Mesenchymal stem cell (in vitro differentiated cells and primary cell): ENCODE measurements around the gene TANC1.

Source experiments
- DNase-seq: peaks from one replicate; pipeline ENCODE4 v3.0.0-alpha.2; 2013
- H2AFZ ChIP-seq: one replicate; pipeline ENCODE4 v1.6.1; 2013; ENCODE audit warnings: low read depth, mild to moderate bottlenecking, control low read depth, inconsistent platforms, low read length, moderate library complexity
- H2AK5ac ChIP-seq: 2 replicates; pipeline ENCODE4 v1.6.1; 2013; ENCODE audit warnings: low read length, moderate library complexity, mild to moderate bottlenecking, inconsistent platforms; ENCODE audit not compliant: severe bottlenecking
- H2BK120ac ChIP-seq: one replicate; pipeline ENCODE4 v1.6.1; 2013; ENCODE audit warnings: low read depth, mild to moderate bottlenecking, inconsistent platforms, low read length, moderate library complexity
- H2BK12ac ChIP-seq, 2 experiments: one replicate each; pipeline ENCODE4 v1.6.1; 2013; ENCODE audit warnings: inconsistent platforms in 2 of 2, low read length in 2 of 2, mild to moderate bottlenecking in 2 of 2, moderate library complexity in 2 of 2, control low read depth in 1 of 2
- H2BK15ac ChIP-seq: one replicate; pipeline ENCODE4 v1.6.1; 2013; ENCODE audit warnings: mild to moderate bottlenecking, low read depth, inconsistent platforms; ENCODE audit not compliant: poor library complexity, severe bottlenecking
- H2BK5ac ChIP-seq: 2 replicates; pipeline ENCODE4 v1.6.1; 2013; ENCODE audit warnings: low read depth, mild to moderate bottlenecking, low read length, control low read depth, inconsistent platforms; ENCODE audit not compliant: poor library complexity, severe bottlenecking
- H3K14ac ChIP-seq, 2 experiments: one replicate each; pipeline ENCODE4 v1.6.1; 2013; ENCODE audit warnings: inconsistent platforms in 2 of 2, low read length in 2 of 2, control low read depth in 1 of 2, mild to moderate bottlenecking in 1 of 2, moderate library complexity in 1 of 2
- H3K18ac ChIP-seq, 2 experiments: one replicate each; pipeline ENCODE4 v1.6.1; 2013; ENCODE audit warnings: inconsistent platforms in 2 of 2, low read length in 2 of 2, control low read depth in 1 of 2, low read depth in 1 of 2, mild to moderate bottlenecking in 1 of 2
- H3K23ac ChIP-seq, 2 experiments: one replicate each; pipeline ENCODE4 v1.6.1; 2013; ENCODE audit warnings: inconsistent platforms in 2 of 2, low read length in 2 of 2, mild to moderate bottlenecking in 2 of 2, moderate library complexity in 2 of 2, control low read depth in 1 of 2
- H3K27ac ChIP-seq: 2 replicates; pipeline ENCODE4 v1.5.1; 2013; ENCODE audit warnings: mild to moderate bottlenecking, moderate library complexity, low read length, control low read depth, inconsistent platforms; ENCODE audit not compliant: poor library complexity, severe bottlenecking
- H3K27me3 ChIP-seq, 2 experiments: 2 replicates each; pipeline versions ENCODE4 v1.6.1 to v1.7.0; 2013; ENCODE audit warnings: low read length in 2 of 2, mild to moderate bottlenecking in 2 of 2, moderate library complexity in 2 of 2, control low read depth in 1 of 2, inconsistent platforms in 1 of 2; ENCODE audit not compliant: control insufficient read depth in 1 of 2, insufficient read depth in 1 of 2
- H3K36me3 ChIP-seq, 2 experiments: 2 replicates each; pipeline versions ENCODE4 v1.6.1 to v1.7.0; 2013; ENCODE audit warnings: low read length in 2 of 2, control low read depth in 1 of 2, inconsistent platforms in 1 of 2, low read depth in 1 of 2, mild to moderate bottlenecking in 1 of 2; ENCODE audit not compliant: insufficient read depth in 2 of 2, control insufficient read depth in 1 of 2
- H3K4ac ChIP-seq, 2 experiments: one replicate each; pipeline ENCODE4 v1.6.1; 2013; ENCODE audit warnings: inconsistent platforms in 2 of 2, low read length in 2 of 2, mild to moderate bottlenecking in 2 of 2, moderate library complexity in 2 of 2, control low read depth in 1 of 2, low read depth in 1 of 2
- H3K4me1 ChIP-seq: 2 replicates; pipeline ENCODE4 v1.6.1; 2013; ENCODE audit warnings: low read depth, low read length, control low read depth; ENCODE audit not compliant: control insufficient read depth, insufficient read depth
- H3K4me2 ChIP-seq: 2 replicates; pipeline ENCODE4 v1.6.1; 2013; ENCODE audit warnings: low read length, mild to moderate bottlenecking, inconsistent platforms; ENCODE audit not compliant: poor library complexity, severe bottlenecking
- H3K4me3 ChIP-seq, 2 experiments: 2 replicates each; pipeline versions ENCODE4 v1.5.1 to v1.7.0; 2013; ENCODE audit warnings: low read length in 2 of 2, mild to moderate bottlenecking in 2 of 2, control low read depth in 1 of 2, low read depth in 1 of 2; ENCODE audit not compliant: insufficient read depth in 1 of 2
- H3K79me1 ChIP-seq: replicated peaks from 2 replicates; pipeline ENCODE4 v1.6.1; 2013; ENCODE audit warnings: mild to moderate bottlenecking, control low read depth, low read length, inconsistent platforms; ENCODE audit not compliant: poor library complexity, severe bottlenecking
- H3K9ac ChIP-seq: 2 replicates; pipeline ENCODE4 v1.7.0; 2013; ENCODE audit warnings: mild to moderate bottlenecking, low read length, moderate library complexity
- H3K9me3 ChIP-seq: 2 replicates; pipeline ENCODE4 v1.7.0; 2013; ENCODE audit warnings: mild to moderate bottlenecking, low read length; ENCODE audit not compliant: control insufficient read depth
- H4K8ac ChIP-seq: one replicate; pipeline ENCODE4 v1.6.1; 2013; ENCODE audit warnings: inconsistent platforms, mild to moderate bottlenecking, low read length, moderate library complexity
- H4K91ac ChIP-seq: one replicate; pipeline ENCODE4 v1.6.1; 2013; ENCODE audit warnings: mild to moderate bottlenecking, low read length, inconsistent platforms
- WGBS: methylation state at CpG from one replicate; pipeline ENCODE4 v1.1.7; 2013; ENCODE audit warnings: mixed read lengths; 5-methylcytosine and 5-hydroxymethylcytosine counted together

The TANC1 gene

DNA sequence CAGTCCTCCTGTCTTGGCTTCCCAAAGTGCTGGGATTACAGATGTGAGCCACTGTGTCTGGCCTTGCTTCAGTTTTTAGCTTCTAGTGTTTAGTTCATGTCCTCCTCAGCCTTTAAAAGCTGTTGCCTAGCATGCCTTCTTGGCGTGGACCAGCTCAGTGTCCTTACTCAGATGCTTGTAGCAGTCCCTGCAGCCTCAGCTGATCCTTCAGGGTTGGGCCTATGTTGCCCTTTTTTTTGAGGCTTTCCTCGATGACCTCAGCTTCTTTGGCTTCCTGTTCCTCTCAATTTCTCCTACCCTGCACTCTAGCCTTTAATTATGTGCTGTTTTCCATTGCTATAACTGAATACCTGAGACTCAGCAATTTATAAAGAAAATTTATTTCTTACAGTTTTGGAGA is 57.7 kb downstream of the TANC1 start:
- no peak overlapping the region for H3K4me3 ChIP-seq
- H3K23ac ChIP-seq: no peak overlapping the region
- H2BK15ac ChIP-seq: no peak overlapping the region
- no peak overlapping the region for H3K4me2 ChIP-seq
- H3K9ac ChIP-seq: no peak overlapping the region
- no peak overlapping the region for H4K8ac ChIP-seq
- 76% methylated on average over 1 of the region's 2 CpGs for WGBS
- peak; percentile 32 for DNase-seq
- H2AK5ac ChIP-seq: peak overlapping the region; percentile 47
- H4K91ac ChIP-seq: no peak overlapping the region
- H3K9me3 ChIP-seq: no peaks in the 10 kb centered on the region
- H3K4ac ChIP-seq: no peak overlapping the region
- H3K27ac ChIP-seq: no peak overlapping the region
- peaks cover 0 to 3% of the 10 kb centered on the region in 2 experiments for H3K36me3 ChIP-seq
- peak overlapping the region in 1 of 2 experiments; percentile 54 for H2BK12ac ChIP-seq
- H2AFZ ChIP-seq: no peak overlapping the region
- H3K4me1 ChIP-seq: peaks cover 8% of the 10 kb centered on the region
- H2BK120ac ChIP-seq: no peak overlapping the region
- peaks cover 22% of the 10 kb centered on the region for H3K79me1 ChIP-seq
- no peaks in the 10 kb centered on the region for H3K27me3 ChIP-seq
- peak overlapping the region in 1 of 2 experiments; percentile 26 for H3K14ac ChIP-seq
- no peak overlapping the region for H2BK5ac ChIP-seq
- peak overlapping the region; percentile 37 to 47 for H3K18ac ChIP-seq

GRCh38 chr2:159028776-159029175 is 60.3 kb downstream of the TANC1 start:
- no CpG with 5 or more reads among the region's 1 CpG for WGBS

DNA sequence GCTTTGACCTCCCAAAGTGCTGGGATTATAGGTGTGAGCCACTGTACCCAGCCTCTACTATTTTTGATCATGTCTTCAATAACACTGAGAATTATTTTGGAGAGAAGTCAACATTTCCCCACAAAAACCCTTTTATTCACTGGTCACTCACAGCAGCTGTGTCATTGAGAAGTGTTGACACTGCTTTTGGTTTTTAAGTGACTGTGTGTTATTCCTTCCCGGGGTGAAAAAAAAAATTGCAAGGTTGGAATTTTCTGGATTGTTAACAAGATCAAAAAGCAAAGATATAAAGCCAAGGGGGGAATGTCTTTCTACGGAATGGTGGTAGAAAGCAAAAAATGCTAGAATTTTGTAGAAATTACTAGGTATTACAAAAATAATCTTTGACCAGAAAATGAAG is 61.5 kb downstream of the TANC1 start:
- peak; percentile 41 for DNase-seq
- H3K9ac ChIP-seq: no peak overlapping the region
- H3K27me3 ChIP-seq: no peaks in the 10 kb centered on the region
- no peak overlapping the region for H3K4ac ChIP-seq
- H2AFZ ChIP-seq: no peak overlapping the region
- H3K27ac ChIP-seq: no peak overlapping the region
- H2AK5ac ChIP-seq: no peak overlapping the region
- no peak overlapping the region for H3K14ac ChIP-seq
- no peak overlapping the region for H3K4me3 ChIP-seq
- H4K91ac ChIP-seq: peak overlapping the region; percentile 4
- WGBS: 20% methylated on average over 2 of the region's 2 CpGs
- peaks cover 0 to 3% of the 10 kb centered on the region in 2 experiments for H3K36me3 ChIP-seq
- peaks cover 13% of the 10 kb centered on the region for H3K4me1 ChIP-seq
- peaks cover 29% of the 10 kb centered on the region for H3K79me1 ChIP-seq
- H2BK15ac ChIP-seq: no peak overlapping the region
- no peaks in the 10 kb centered on the region for H3K9me3 ChIP-seq
- H3K18ac ChIP-seq: no peak overlapping the region
- peak overlapping the region in 1 of 2 experiments; percentile 45 for H2BK12ac ChIP-seq
- H2BK120ac ChIP-seq: no peak overlapping the region
- no peak overlapping the region for H2BK5ac ChIP-seq
- no peak overlapping the region for H3K4me2 ChIP-seq
- H3K23ac ChIP-seq: no peak overlapping the region
- no peak overlapping the region for H4K8ac ChIP-seq

More at GRCh38 chr2:159028776-159029175, 60.3 kb downstream of the TANC1 start:
- Histone ChIP-seq H3K27me3 (no peaks in the 10 kb centered on the region), H3K9ac (no peak overlapping the region), H3K4ac (no peak overlapping the region), H3K9me3 (no peaks in the 10 kb centered on the region), H2BK120ac (no peak overlapping the region), H2AK5ac (no peak overlapping the region), H3K4me3 (no peak overlapping the region), H2BK5ac (no peak overlapping the region), H4K8ac (no peak overlapping the region), H3K27ac (no peak overlapping the region), H2BK12ac (no peak overlapping the region), H3K23ac (no peak overlapping the region), H3K18ac (no peak overlapping the region), H3K14ac (no peak overlapping the region), H2AFZ (no peak overlapping the region), H3K4me2 (no peak overlapping the region), H3K36me3 (peaks cover 0 to 3% of the 10 kb centered on the region in 2 experiments), H4K91ac (no peak overlapping the region), H3K4me1 (peaks cover 10% of the 10 kb centered on the region), H3K79me1 (peaks cover 26% of the 10 kb centered on the region), H2BK15ac (no peak overlapping the region)
- no peak for DNase-seq

DNA sequence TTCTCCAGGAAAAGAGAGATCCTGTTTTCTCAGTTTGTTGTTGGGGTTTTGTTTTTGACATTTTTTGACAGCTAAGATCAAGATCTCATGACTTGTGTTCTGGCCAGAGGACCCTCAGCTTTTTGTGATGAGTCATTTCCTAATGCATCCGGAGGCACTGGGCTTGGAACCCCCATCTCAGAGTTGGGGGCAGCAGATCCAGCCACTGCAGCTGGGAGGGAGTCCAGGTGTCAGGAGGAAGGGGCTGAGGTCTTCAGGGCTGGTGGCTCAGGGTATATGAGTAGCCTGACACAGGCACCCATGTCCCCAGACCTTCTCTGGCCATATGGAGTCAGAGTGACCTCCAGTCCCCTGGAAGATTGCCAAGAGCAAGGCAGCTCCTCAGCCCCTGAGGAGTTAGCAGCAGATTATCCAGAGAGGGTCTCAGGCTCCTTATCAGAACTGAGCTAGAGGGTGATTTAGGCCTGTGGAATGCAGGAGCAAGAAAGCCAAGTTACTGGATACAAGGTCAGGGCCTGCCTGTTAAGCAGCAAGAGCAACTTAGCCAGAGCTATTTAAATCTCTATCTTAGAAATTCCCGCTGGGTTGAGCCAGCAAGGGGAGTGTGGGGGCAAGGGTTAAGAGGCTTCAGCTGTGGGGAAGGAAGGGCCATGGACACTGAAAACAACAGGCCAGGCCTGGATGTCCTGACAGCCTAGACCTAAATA is 62.4 kb downstream of the TANC1 start:
- peaks cover 0 to 3% of the 10 kb centered on the region in 2 experiments for H3K36me3 ChIP-seq
- no peak overlapping the region for H2BK120ac ChIP-seq
- WGBS: 0% methylated on average over 2 of the region's 2 CpGs
- H3K23ac ChIP-seq: no peak overlapping the region
- H2BK15ac ChIP-seq: peak overlapping the region; percentile 1
- H3K4me2 ChIP-seq: no peak overlapping the region
- H3K14ac ChIP-seq: no peak overlapping the region
- H2BK12ac ChIP-seq: peak overlapping the region in 1 of 2 experiments; percentile 60
- peaks cover 14% of the 10 kb centered on the region for H3K4me1 ChIP-seq
- DNase-seq: peak; percentile 90
- H3K4me3 ChIP-seq: no peak overlapping the region
- no peaks in the 10 kb centered on the region for H3K27me3 ChIP-seq
- peak overlapping the region; percentile 0 for H4K91ac ChIP-seq
- peak overlapping the region; percentile 3 for H4K8ac ChIP-seq
- H3K79me1 ChIP-seq: peaks cover 28% of the 10 kb centered on the region
- peak overlapping the region; percentile 0 to 49 for H3K4ac ChIP-seq
- H2AK5ac ChIP-seq: peak overlapping the region; percentile 5
- no peak overlapping the region for H2BK5ac ChIP-seq
- H3K9ac ChIP-seq: peak overlapping the region; percentile 55
- H3K27ac ChIP-seq: peak overlapping the region; percentile 61
- H3K18ac ChIP-seq: peak overlapping the region; percentile 60 to 79
- H2AFZ ChIP-seq: no peak overlapping the region
- no peaks in the 10 kb centered on the region for H3K9me3 ChIP-seq
